Measurements from ENCODE around the gene BCAP31. TPM values are rescaled to one million over a fixed set of nuclear protein-coding genes. Genes with fewer than 3 reads are reported as not detected.
"Not testable (repeated sequence)": the region's sequence is repeated elsewhere in the genome, so short reads cannot be mapped to it uniquely, and the experiment has no call there.

Gene BCAP31
- total RNA-seq, 1 donor from 2014 or later: 117 TPM

GRCh38 chrX:153684467-153685155 lies 39.6 kb downstream of the BCAP31 start:
- Mint-ChIP-seq H3K27me3 (ENCODE audit: low read depth) (peaks cover 3% of the 10 kb centered on the region), H3K36me3 (ENCODE audit: low read depth) (peaks cover 2% of the 10 kb centered on the region), H3K4me3 (peak overlapping the region; percentile 69), H3K27ac (ENCODE audit: unreplicated experiment) (no peak overlapping the region), H3K9me3 (peaks cover 10% of the 10 kb centered on the region), H3K4me1 (peaks cover 13% of the 10 kb centered on the region)
- no peak for DNase-seq (ENCODE audit: low read depth, low spot score)
- TF ChIP-seq, protein P1, sequence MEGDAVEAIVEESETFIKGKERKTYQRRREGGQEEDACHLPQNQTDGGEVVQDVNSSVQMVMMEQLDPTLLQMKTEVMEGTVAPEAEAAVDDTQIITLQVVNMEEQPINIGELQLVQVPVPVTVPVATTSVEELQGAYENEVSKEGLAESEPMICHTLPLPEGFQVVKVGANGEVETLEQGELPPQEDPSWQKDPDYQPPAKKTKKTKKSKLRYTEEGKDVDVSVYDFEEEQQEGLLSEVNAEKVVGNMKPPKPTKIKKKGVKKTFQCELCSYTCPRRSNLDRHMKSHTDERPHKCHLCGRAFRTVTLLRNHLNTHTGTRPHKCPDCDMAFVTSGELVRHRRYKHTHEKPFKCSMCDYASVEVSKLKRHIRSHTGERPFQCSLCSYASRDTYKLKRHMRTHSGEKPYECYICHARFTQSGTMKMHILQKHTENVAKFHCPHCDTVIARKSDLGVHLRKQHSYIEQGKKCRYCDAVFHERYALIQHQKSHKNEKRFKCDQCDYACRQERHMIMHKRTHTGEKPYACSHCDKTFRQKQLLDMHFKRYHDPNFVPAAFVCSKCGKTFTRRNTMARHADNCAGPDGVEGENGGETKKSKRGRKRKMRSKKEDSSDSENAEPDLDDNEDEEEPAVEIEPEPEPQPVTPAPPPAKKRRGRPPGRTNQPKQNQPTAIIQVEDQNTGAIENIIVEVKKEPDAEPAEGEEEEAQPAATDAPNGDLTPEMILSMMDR (conservative IDR thresholded peaks at IDR 0.05): no peak

DNA sequence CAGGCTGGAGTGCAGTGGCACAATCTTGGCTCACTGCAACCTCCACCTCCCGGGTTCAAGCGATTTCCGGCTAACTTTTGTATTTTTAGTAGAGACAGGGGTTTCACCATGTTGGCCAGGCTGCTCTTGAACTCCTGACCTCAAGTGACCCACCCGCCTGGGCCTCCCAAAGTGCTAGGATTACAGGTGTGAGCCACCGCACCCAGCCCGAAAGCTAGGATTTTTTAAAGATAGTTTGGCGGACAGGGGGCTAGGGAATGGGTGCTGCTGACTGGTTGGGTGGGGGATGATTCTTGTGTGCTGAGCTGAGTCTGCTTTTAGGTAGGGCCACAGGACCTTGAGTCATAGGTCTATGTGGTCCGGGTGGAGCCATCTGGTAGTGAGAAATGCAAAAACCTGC lies 40.7 kb downstream of the BCAP31 start:
- not testable (repeated sequence) for H3K27me3 Mint-ChIP-seq (ENCODE audit: low read depth); H3K36me3 Mint-ChIP-seq (ENCODE audit: low read depth); H3K27ac Mint-ChIP-seq (ENCODE audit: unreplicated experiment); DNase-seq (ENCODE audit: low read depth, low spot score); H3K9me3 Mint-ChIP-seq; H3K4me3 Mint-ChIP-seq
- H3K4me1 Mint-ChIP-seq: peaks cover 13% of the 10 kb centered on the region

GRCh38 chrX:153681175-153681574 lies 43.0 kb downstream of the BCAP31 start:
- peaks cover 10% of the 10 kb centered on the region for H3K9me3 Mint-ChIP-seq
- TF ChIP-seq, protein P1 (conservative IDR thresholded peaks at IDR 0.05): no peak
- peaks cover 2% of the 10 kb centered on the region for H3K36me3 Mint-ChIP-seq (ENCODE audit: low read depth)
- DNase-seq (ENCODE audit: low read depth, low spot score): no peak
- H3K4me1 Mint-ChIP-seq: peaks cover 8% of the 10 kb centered on the region
- H3K27ac Mint-ChIP-seq (ENCODE audit: unreplicated experiment): no peak overlapping the region
- no peak overlapping the region for H3K4me3 Mint-ChIP-seq
- H3K27me3 Mint-ChIP-seq (ENCODE audit: low read depth): peaks cover 3% of the 10 kb centered on the region

- H3K9me3 Mint-ChIP-seq: no peaks in the 10 kb centered on the region
- H3K36me3 Mint-ChIP-seq (ENCODE audit: low read depth): no peaks in the 10 kb centered on the region
- H3K27me3 Mint-ChIP-seq (ENCODE audit: low read depth): peaks cover 28% of the 10 kb centered on the region
- TF ChIP-seq, protein P1 (conservative IDR thresholded peaks at IDR 0.05): no peak
- no peak for DNase-seq (ENCODE audit: low read depth, low spot score)
- peaks cover 7% of the 10 kb centered on the region for H3K4me1 Mint-ChIP-seq
- H3K27ac Mint-ChIP-seq (ENCODE audit: unreplicated experiment): no peak overlapping the region
- peak overlapping the region; percentile 45 for H3K4me3 Mint-ChIP-seq
Observed at GRCh38 chrX:153674219-153674851, 49.9 kb downstream of the BCAP31 start.

DNA sequence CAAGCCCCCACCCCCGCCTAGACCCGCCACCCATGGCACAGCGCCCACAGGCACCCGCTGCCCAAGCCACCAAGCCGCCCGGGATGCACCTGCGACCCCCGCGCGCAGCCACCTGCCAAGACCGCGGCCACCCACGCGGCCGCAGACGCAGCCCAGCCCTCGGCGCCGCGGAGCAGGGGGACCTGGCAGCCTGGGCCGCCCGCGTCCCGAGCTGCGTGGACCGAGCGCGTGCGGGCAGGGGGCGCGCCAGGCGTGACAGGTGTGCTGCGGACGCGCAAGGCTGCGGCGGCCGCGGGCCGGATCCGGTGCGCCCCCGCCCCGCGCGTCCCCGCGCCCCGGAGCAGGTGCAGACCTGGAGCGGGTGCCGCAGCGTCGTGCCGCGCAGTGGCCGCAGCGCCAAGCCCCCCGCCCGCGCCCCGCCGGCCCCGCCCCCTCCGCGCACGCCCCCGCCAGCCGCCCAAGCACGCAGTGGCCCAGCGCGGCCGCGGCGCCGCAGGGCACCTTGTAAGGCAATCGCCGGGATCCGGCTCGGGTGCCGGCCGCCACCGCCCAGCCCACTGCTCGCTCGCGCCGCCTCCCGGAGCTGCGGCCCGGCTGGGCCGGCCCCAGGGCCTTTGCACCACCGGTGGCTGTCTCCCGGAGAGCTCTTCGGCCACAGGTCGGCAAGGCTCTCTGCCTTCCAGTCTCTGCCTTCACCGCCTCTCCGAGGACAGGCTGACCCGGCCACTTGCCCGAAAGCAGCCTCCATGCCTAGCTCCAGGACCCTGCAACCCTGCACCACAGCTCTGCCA lies 50.6 kb downstream of the BCAP31 start, which contains the start of gene PNCK:
Gene PNCK (minus strand): TSS at position 386 of the 791 bp plus-strand sequence. CDS start 737 bp downstream, outside the sequence.
- peak within 1 kb of the TSS; percentile 45 for H3K4me3 Mint-ChIP-seq
- no peak for DNase-seq (ENCODE audit: low read depth, low spot score)
- peaks cover 7% of the 10 kb centered on the region for H3K4me1 Mint-ChIP-seq
- H3K27me3 Mint-ChIP-seq (ENCODE audit: low read depth): peaks cover 28% of the 10 kb centered on the region
- TF ChIP-seq, protein P1 (conservative IDR thresholded peaks at IDR 0.05): no peak
- H3K27ac Mint-ChIP-seq (ENCODE audit: unreplicated experiment): peak within 1 kb of the TSS; percentile 96
- no peaks in the 10 kb centered on the region for H3K9me3 Mint-ChIP-seq
- no peaks in the 10 kb centered on the region for H3K36me3 Mint-ChIP-seq (ENCODE audit: low read depth)
